Trophoblast cell (in vitro differentiated cells and primary cell): ENCODE measurements around the gene TAPBP.

Experiments
- DNase-seq, 2 donors: peaks; one replicate each; pipeline ENCODE4 v3.0.0-alpha.2; 2016
- H2AFZ ChIP-seq: 2 replicates; pipeline ENCODE4 v1.6.1; 2013; ENCODE audit warnings: low read length, moderate library complexity, mild to moderate bottlenecking; ENCODE audit not compliant: insufficient read depth, poor library complexity
- H2AK5ac ChIP-seq: 2 replicates; pipeline ENCODE4 v1.6.1; 2013; ENCODE audit warnings: mild to moderate bottlenecking, low read length
- H2BK120ac ChIP-seq: 2 replicates; pipeline ENCODE4 v1.6.1; 2013; ENCODE audit warnings: low read length, mild to moderate bottlenecking, moderate library complexity; ENCODE audit not compliant: insufficient read depth, poor library complexity
- H2BK12ac ChIP-seq: 2 replicates; pipeline ENCODE4 v1.6.1; 2013; ENCODE audit warnings: mild to moderate bottlenecking, low read length, moderate library complexity
- H2BK5ac ChIP-seq: 2 replicates; pipeline ENCODE4 v1.6.1; 2013; ENCODE audit warnings: low read length, low read depth, moderate library complexity, mild to moderate bottlenecking; ENCODE audit not compliant: poor library complexity
- H3K14ac ChIP-seq: 2 replicates; pipeline ENCODE4 v1.6.1; 2013; ENCODE audit warnings: mild to moderate bottlenecking, low read length
- H3K18ac ChIP-seq: 2 replicates; pipeline ENCODE4 v1.6.1; 2013; ENCODE audit warnings: mild to moderate bottlenecking, low read length
- H3K23ac ChIP-seq: 2 replicates; pipeline ENCODE4 v1.6.1; 2013; ENCODE audit warnings: low read length
- H3K27ac ChIP-seq: 2 replicates; pipeline ENCODE4 v1.5.1; 2013; ENCODE audit warnings: low read depth, mild to moderate bottlenecking, inconsistent platforms, low read length, moderate library complexity
- H3K27me3 ChIP-seq: 2 replicates; pipeline ENCODE4 v1.6.1; 2013; ENCODE audit warnings: inconsistent platforms, mild to moderate bottlenecking, low read length, moderate library complexity; ENCODE audit not compliant: insufficient read depth
- H3K36me3 ChIP-seq, 2 experiments: 1 replicate in 1 of 2; 2 replicates in 1 of 2; pipeline ENCODE4 v1.6.1; 2013; ENCODE audit warnings: low read length in 2 of 2, mild to moderate bottlenecking in 2 of 2, moderate library complexity in 1 of 2; ENCODE audit not compliant: insufficient read depth in 2 of 2, control insufficient read depth in 1 of 2
- H3K4ac ChIP-seq: 2 replicates; pipeline ENCODE4 v1.6.1; 2013; ENCODE audit warnings: low read depth, mild to moderate bottlenecking, low read length, moderate library complexity
- H3K4me1 ChIP-seq, 2 experiments: 1 replicate in 1 of 2; 2 replicates in 1 of 2; pipeline ENCODE4 v1.6.1; 2013; ENCODE audit warnings: low read length in 2 of 2, mild to moderate bottlenecking in 2 of 2, moderate library complexity in 1 of 2; ENCODE audit not compliant: insufficient read depth in 2 of 2, control insufficient read depth in 1 of 2
- H3K4me2 ChIP-seq: 2 replicates; pipeline ENCODE4 v1.6.1; 2013; ENCODE audit warnings: inconsistent platforms, mild to moderate bottlenecking, low read length, moderate library complexity
- H3K4me3 ChIP-seq: 2 replicates; pipeline ENCODE4 v1.5.1; 2013; ENCODE audit warnings: mild to moderate bottlenecking, low read depth, low read length, inconsistent platforms
- H3K79me1 ChIP-seq: one replicate; pipeline ENCODE4 v1.6.1; 2013; ENCODE audit warnings: low read length
- H3K79me2 ChIP-seq: 2 replicates; pipeline ENCODE4 v1.6.1; 2013; ENCODE audit warnings: low read length, mild to moderate bottlenecking; ENCODE audit not compliant: control insufficient read depth, insufficient read depth, poor library complexity
- H3K9ac ChIP-seq: 2 replicates; pipeline ENCODE4 v1.6.1; 2013; ENCODE audit warnings: mild to moderate bottlenecking, low read length
- H3K9me3 ChIP-seq: 2 replicates; pipeline ENCODE4 v1.6.1; 2013; ENCODE audit warnings: low read depth, mild to moderate bottlenecking, control low read depth, inconsistent platforms, low read length; ENCODE audit not compliant: insufficient read depth
- H4K12ac ChIP-seq: 2 replicates; pipeline ENCODE4 v1.6.1; 2013; ENCODE audit warnings: low read depth, mild to moderate bottlenecking, low read length, moderate library complexity
- H4K8ac ChIP-seq: 2 replicates; pipeline ENCODE4 v1.6.1; 2013; ENCODE audit warnings: low read depth, mild to moderate bottlenecking, low read length, moderate library complexity
- H4K91ac ChIP-seq: one replicate; pipeline ENCODE4 v1.6.1; 2013; ENCODE audit warnings: low read depth, mild to moderate bottlenecking, low read length, moderate library complexity
- WGBS: extraction: QIAGEN DNeasy Blood & Tissue Kit; methylation state at CpG from one replicate; pipeline ENCODE4 v1.1.7; 2013; ENCODE audit warnings: missing lambda C conversion rate; ENCODE audit not compliant: insufficient read length, insufficient coverage; ENCODE audit errors: extremely low coverage; 5-methylcytosine and 5-hydroxymethylcytosine counted together

TAPBP gene

DNA sequence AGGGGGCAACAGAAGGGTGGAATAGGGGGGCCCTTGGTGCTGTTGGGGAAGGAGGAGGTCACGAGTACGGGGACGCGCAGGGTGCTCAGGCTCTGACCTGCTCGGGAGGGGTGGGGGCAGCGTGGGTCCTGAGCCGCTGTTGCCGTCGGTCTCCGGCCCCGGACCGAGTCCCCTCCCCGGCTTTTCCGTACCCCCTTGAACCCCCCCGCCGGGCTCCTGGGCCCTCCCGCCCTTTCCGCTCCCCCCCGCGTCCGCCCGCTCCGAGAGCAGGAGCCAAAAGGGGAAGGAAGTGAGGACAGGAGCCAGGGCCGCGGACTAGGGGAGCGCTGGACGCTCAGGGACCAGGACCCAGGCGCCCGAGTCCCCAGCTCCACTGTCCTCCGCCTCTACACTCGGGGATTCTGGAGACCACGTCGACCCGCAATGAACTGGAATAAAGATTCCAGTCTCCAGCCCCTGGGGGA is 15.1 kb downstream of the TAPBP start, which contains the start of gene RGL2:
Gene RGL2, minus strand, starts transcription at position 170 of the 464 bp plus-strand sequence. CDS start 332 bp downstream, outside the sequence.
- Histone ChIP-seq H3K14ac (peak within 1 kb of the TSS; percentile 98), H2BK120ac (peak within 1 kb of the TSS; percentile 84), H3K79me2 (peaks cover 22% of the 10 kb centered on the region), H3K18ac (peak within 1 kb of the TSS; percentile 95), H3K27me3 (no peaks in the 10 kb centered on the region), H3K9ac (peak within 1 kb of the TSS; percentile 92), H3K23ac (no peak within 1 kb of the TSS), H4K12ac (peak within 1 kb of the TSS; percentile 77), H2AK5ac (peak within 1 kb of the TSS; percentile 58), H3K79me1 (peaks cover 25% of the 10 kb centered on the region), H4K91ac (peak within 1 kb of the TSS; percentile 95), H3K4me1 (peaks cover 4 to 16% of the 10 kb centered on the region in 2 experiments), H3K4me2 (peak within 1 kb of the TSS; percentile 93), H3K4me3 (peak within 1 kb of the TSS; percentile 95), H2BK5ac (peak within 1 kb of the TSS; percentile 94), H2AFZ (peak within 1 kb of the TSS; percentile 61), H3K4ac (peak within 1 kb of the TSS; percentile 82), H3K36me3 (peaks cover 20 to 25% of the 10 kb centered on the region in 2 experiments), H3K27ac (peak within 1 kb of the TSS; percentile 92), H3K9me3 (peaks cover 1% of the 10 kb centered on the region), H2BK12ac (peak within 1 kb of the TSS; percentile 68), H4K8ac (peak within 1 kb of the TSS; percentile 95)
- DNase-seq, result no peak
- WGBS, result no CpG with 5 or more reads among the region's 34 CpGs

DNA sequence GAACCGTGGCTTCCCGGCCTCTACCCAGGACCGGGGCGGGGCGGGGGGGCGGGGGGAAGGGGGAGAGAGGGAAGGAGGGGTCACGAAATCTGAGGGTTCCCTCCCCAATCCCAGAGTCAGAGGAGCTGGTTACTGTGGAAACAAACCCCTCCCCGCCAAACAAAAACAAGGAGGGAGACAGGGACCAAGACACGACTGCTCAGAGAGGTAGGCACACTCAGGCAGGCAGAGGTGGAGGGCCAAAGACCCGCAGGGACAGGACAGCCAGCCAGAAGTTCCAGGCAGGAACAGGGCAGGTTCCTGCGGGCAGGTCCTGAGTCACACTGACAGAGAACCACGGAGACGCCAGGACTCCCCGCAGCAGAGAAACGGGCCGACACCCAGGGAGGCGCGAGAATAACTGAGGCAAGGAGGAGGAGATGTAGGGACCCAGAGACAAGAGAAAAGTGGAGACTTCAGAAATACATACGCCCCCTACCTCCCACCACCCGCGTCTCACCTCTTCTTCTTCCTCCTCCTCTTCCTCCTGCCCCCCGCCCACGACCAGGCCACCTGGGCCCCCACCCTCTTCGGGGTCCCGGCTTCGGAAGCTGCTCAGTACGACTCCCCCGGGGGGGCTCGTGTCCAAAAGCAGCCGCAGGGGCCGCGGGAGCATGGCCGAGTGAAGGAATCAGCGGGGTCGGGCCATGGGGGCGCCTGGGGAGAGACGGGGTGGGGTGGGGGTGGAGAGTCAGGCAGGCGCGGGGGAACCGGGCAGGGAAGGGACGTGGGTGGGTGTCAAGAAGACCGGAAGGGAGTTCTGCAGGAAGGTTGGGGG is 15.7 kb downstream of the TAPBP start:
- peaks cover 25 to 29% of the 10 kb centered on the region in 2 experiments for H3K36me3 ChIP-seq
- H4K8ac ChIP-seq, result peak overlapping the region; percentile 95
- H3K4me2 ChIP-seq, result peak overlapping the region; percentile 93
- peak overlapping the region; percentile 84 for H3K14ac ChIP-seq
- peak overlapping the region; percentile 72 for H3K4me3 ChIP-seq
- no peak overlapping the region for H2BK12ac ChIP-seq
- H3K9me3 ChIP-seq, result peaks cover 1% of the 10 kb centered on the region
- peak overlapping the region; percentile 50 for H3K4ac ChIP-seq
- no peaks in the 10 kb centered on the region for H3K27me3 ChIP-seq
- peak overlapping the region; percentile 76 for H4K12ac ChIP-seq
- no CpG with 5 or more reads among the region's 42 CpGs for WGBS
- peak overlapping the region; percentile 64 for H2BK120ac ChIP-seq
- H3K79me2 ChIP-seq, result peaks cover 22% of the 10 kb centered on the region
- peak overlapping the region; percentile 24 for H3K9ac ChIP-seq
- H2AK5ac ChIP-seq, result no peak overlapping the region
- H4K91ac ChIP-seq, result peak overlapping the region; percentile 95
- DNase-seq, result peak; percentile 94 to 96
- H3K18ac ChIP-seq, result peak overlapping the region; percentile 95
- peaks cover 4 to 16% of the 10 kb centered on the region in 2 experiments for H3K4me1 ChIP-seq
- peak overlapping the region; percentile 92 for H3K27ac ChIP-seq
- peaks cover 25% of the 10 kb centered on the region for H3K79me1 ChIP-seq
- peak overlapping the region; percentile 46 for H2AFZ ChIP-seq
- H2BK5ac ChIP-seq, result peak overlapping the region; percentile 94
- no peak overlapping the region for H3K23ac ChIP-seq

- Histone ChIP-seq H3K79me2 (peaks cover 22% of the 10 kb centered on the region), H3K9ac (peak overlapping the region; percentile 30), H4K12ac (peak overlapping the region; percentile 89), H3K14ac (peak overlapping the region; percentile 90), H2BK12ac (no peak overlapping the region), H2BK5ac (peak overlapping the region; percentile 88), H3K27ac (peak overlapping the region; percentile 76), H2AFZ (peak overlapping the region; percentile 63), H2AK5ac (peak overlapping the region; percentile 95), H3K27me3 (no peaks in the 10 kb centered on the region), H3K9me3 (peaks cover 1% of the 10 kb centered on the region), H4K8ac (peak overlapping the region; percentile 87), H3K18ac (peak overlapping the region; percentile 96), H3K4ac (peak overlapping the region; percentile 82), H2BK120ac (peak overlapping the region; percentile 67), H3K23ac (no peak overlapping the region), H4K91ac (peak overlapping the region; percentile 95), H3K4me2 (peak overlapping the region; percentile 93), H3K36me3 (peaks cover 29 to 35% of the 10 kb centered on the region in 2 experiments), H3K4me3 (peak overlapping the region; percentile 52), H3K4me1 (peaks cover 4 to 16% of the 10 kb centered on the region in 2 experiments), H3K79me1 (peaks cover 25% of the 10 kb centered on the region)
- DNase-seq, result peak; percentile 85 to 86
- no CpG with 5 or more reads among the region's 16 CpGs for WGBS
These were observed 16.4 kb downstream of the TAPBP start for GRCh38 chr6:33297406-33297955.

GRCh38 chr6:33296797-33297405 is 17.0 kb downstream of the TAPBP start:
- peak overlapping the region; percentile 95 for H2AK5ac ChIP-seq

More at GRCh38 chr6:33296797-33297405, 17.0 kb downstream of the TAPBP start:
- H3K27ac ChIP-seq, result peak overlapping the region; percentile 76
- H3K18ac ChIP-seq, result peak overlapping the region; percentile 96
- peaks cover 4 to 16% of the 10 kb centered on the region in 2 experiments for H3K4me1 ChIP-seq
- peaks cover 1% of the 10 kb centered on the region for H3K9me3 ChIP-seq
- H2BK12ac ChIP-seq, result no peak overlapping the region
- H2BK120ac ChIP-seq, result peak overlapping the region; percentile 67
- peak overlapping the region; percentile 88 for H4K91ac ChIP-seq
- no peak for DNase-seq
- peaks cover 22% of the 10 kb centered on the region for H3K79me2 ChIP-seq
- peak overlapping the region; percentile 30 for H3K9ac ChIP-seq
- peak overlapping the region; percentile 87 for H4K8ac ChIP-seq
- H2BK5ac ChIP-seq, result peak overlapping the region; percentile 88
- peak overlapping the region; percentile 82 for H3K4ac ChIP-seq
- H3K14ac ChIP-seq, result peak overlapping the region; percentile 90
- peak overlapping the region; percentile 93 for H3K4me2 ChIP-seq
- no peak overlapping the region for H3K23ac ChIP-seq
- H3K4me3 ChIP-seq, result peak overlapping the region; percentile 52
- H3K79me1 ChIP-seq, result peaks cover 25% of the 10 kb centered on the region
- no CpG with 5 or more reads among the region's 12 CpGs for WGBS
- peak overlapping the region; percentile 89 for H4K12ac ChIP-seq
- peak overlapping the region; percentile 63 for H2AFZ ChIP-seq
- no peaks in the 10 kb centered on the region for H3K27me3 ChIP-seq
- H3K36me3 ChIP-seq, result peaks cover 34 to 41% of the 10 kb centered on the region in 2 experiments
